Stimulated activated naive CD8-positive, alpha-beta T cell treated with anti-CD3 and anti-CD28 coated beads, Interleukin-15, Interleukin-2, amounts not matched to agents 100 ng/mL and 50 ng/mL, for 24 hours (primary cell): ENCODE measurements around the gene FAM171A1.

Experiments
- H3K27ac Mint-ChIP-seq: one replicate; pipeline ENCODE4 v1.8.0; 2021; ENCODE audit warnings: mild to moderate bottlenecking, mixed read lengths
- H3K27me3 Mint-ChIP-seq: one replicate; pipeline ENCODE4 v1.8.0; 2021; ENCODE audit warnings: mixed read lengths
- H3K36me3 Mint-ChIP-seq: one replicate; pipeline ENCODE4 v1.8.0; 2021; ENCODE audit warnings: low read depth, mixed read lengths
- H3K4me1 Mint-ChIP-seq: one replicate; pipeline ENCODE4 v1.8.0; 2021; ENCODE audit warnings: low read depth, mixed read lengths
- H3K4me3 Mint-ChIP-seq: one replicate; pipeline ENCODE4 v1.8.0; 2021; ENCODE audit warnings: mild to moderate bottlenecking, mixed read lengths
- H3K9me3 Mint-ChIP-seq: one replicate; pipeline ENCODE4 v1.8.0; 2021; ENCODE audit warnings: mixed read lengths

Gene FAM171A1

DNA sequence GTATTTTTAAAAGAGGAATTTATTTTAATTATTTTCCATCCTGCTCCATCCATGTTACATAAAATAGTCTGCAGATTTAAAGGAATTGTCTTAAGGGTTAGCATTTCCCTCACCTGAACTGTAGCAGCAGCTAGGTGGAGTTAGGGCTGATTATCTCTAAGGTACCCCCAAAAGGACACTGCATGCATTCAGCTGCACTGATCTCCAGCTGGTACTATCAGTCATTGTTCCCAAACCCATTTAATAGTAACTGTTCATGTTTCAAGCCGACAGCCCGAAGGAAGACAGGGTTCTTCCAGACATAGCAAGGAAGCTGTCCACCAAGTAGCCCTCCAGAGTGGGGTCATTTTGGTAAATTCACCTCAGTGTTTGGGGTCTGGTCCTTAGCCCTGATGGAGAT is 48.7 kb downstream of the FAM171A1 start:
- H3K9me3 Mint-ChIP-seq, result no peaks in the 10 kb centered on the region
- peaks cover 7% of the 10 kb centered on the region for H3K4me1 Mint-ChIP-seq
- H3K4me3 Mint-ChIP-seq, result no peak overlapping the region
- H3K36me3 Mint-ChIP-seq, result no peaks in the 10 kb centered on the region
- H3K27me3 Mint-ChIP-seq, result no peaks in the 10 kb centered on the region
- H3K27ac Mint-ChIP-seq, result no peak overlapping the region

- Mint-ChIP-seq H3K27me3 (no peaks in the 10 kb centered on the region), H3K9me3 (no peaks in the 10 kb centered on the region), H3K4me3 (no peak overlapping the region)
Measured at GRCh38 chr10:15321431-15322341, 49.4 kb downstream of the FAM171A1 start.

GRCh38 chr10:15320522-15321203 is 50.4 kb downstream of the FAM171A1 start:
- H3K9me3 Mint-ChIP-seq, result no peaks in the 10 kb centered on the region
- no peak overlapping the region for H3K4me3 Mint-ChIP-seq
- peaks cover 3% of the 10 kb centered on the region for H3K4me1 Mint-ChIP-seq
- no peaks in the 10 kb centered on the region for H3K27me3 Mint-ChIP-seq
- no peaks in the 10 kb centered on the region for H3K36me3 Mint-ChIP-seq
- H3K27ac Mint-ChIP-seq, result no peak overlapping the region

More at GRCh38 chr10:15321431-15322341, 49.4 kb downstream of the FAM171A1 start:
- Mint-ChIP-seq H3K27ac (no peak overlapping the region), H3K36me3 (no peaks in the 10 kb centered on the region), H3K4me1 (peaks cover 7% of the 10 kb centered on the region)

DNA sequence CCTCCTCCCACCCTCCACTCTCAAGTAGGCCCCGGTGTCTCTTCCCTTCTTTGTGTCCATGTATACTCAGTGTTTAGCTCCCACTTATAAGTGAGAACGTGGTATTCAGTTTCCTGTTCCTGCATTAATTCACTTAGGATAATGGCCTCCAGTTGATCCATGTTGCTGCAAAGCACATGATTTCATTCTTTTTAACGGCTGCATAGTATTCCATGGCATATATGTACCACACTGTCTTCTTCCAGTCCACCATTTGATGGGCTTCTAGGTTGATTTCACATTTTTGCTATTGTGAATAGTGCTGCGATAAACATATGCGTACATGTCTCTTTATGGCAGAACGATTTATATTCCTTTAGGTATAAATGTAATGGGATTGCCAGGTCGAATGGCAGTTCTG is 51.0 kb downstream of the FAM171A1 start:
- no peak overlapping the region for H3K27ac Mint-ChIP-seq
- H3K36me3 Mint-ChIP-seq, result no peaks in the 10 kb centered on the region
- H3K27me3 Mint-ChIP-seq, result no peaks in the 10 kb centered on the region
- no peaks in the 10 kb centered on the region for H3K4me1 Mint-ChIP-seq
- no peaks in the 10 kb centered on the region for H3K9me3 Mint-ChIP-seq
- H3K4me3 Mint-ChIP-seq, result no peak overlapping the region

GRCh38 chr10:15316871-15317464 is 54.1 kb downstream of the FAM171A1 start:
- Mint-ChIP-seq H3K27ac (no peak overlapping the region), H3K27me3 (no peaks in the 10 kb centered on the region), H3K9me3 (no peaks in the 10 kb centered on the region), H3K4me3 (no peak overlapping the region), H3K4me1 (no peaks in the 10 kb centered on the region), H3K36me3 (no peaks in the 10 kb centered on the region)

DNA sequence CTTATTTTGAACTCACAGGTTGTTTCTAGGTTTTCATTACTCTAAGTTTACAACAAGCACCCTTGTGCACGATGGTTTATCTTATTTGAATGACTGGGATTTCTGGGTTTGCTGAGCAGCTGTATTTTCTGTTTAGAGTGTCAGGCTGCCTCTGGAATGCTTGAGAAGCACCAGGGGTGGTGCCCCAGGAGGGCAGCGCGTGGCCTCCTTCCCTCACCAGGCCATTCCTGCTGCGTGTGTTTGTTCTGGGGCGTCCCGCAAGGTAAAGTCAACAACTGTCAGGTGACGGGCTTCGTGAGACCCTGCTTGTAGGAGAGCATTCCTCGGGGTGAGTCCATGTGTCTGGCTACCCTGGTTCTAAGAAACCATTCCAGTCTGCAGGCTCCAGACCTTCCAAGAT is 54.9 kb downstream of the FAM171A1 start:
- no peaks in the 10 kb centered on the region for H3K36me3 Mint-ChIP-seq
- H3K4me3 Mint-ChIP-seq, result no peak overlapping the region
- H3K4me1 Mint-ChIP-seq, result no peaks in the 10 kb centered on the region
- H3K9me3 Mint-ChIP-seq, result no peaks in the 10 kb centered on the region
- H3K27ac Mint-ChIP-seq, result no peak overlapping the region
- no peaks in the 10 kb centered on the region for H3K27me3 Mint-ChIP-seq

- Mint-ChIP-seq H3K36me3 (no peaks in the 10 kb centered on the region), H3K4me3 (no peak overlapping the region), H3K27me3 (no peaks in the 10 kb centered on the region), H3K9me3 (no peaks in the 10 kb centered on the region), H3K27ac (no peak overlapping the region), H3K4me1 (no peaks in the 10 kb centered on the region)
Measured at GRCh38 chr10:15315286-15315685, 55.8 kb downstream of the FAM171A1 start.

GRCh38 chr10:15314482-15315045 is 56.5 kb downstream of the FAM171A1 start:
- Mint-ChIP-seq H3K4me1 (no peaks in the 10 kb centered on the region), H3K36me3 (no peaks in the 10 kb centered on the region), H3K4me3 (no peak overlapping the region), H3K9me3 (no peaks in the 10 kb centered on the region), H3K27ac (no peak overlapping the region), H3K27me3 (no peaks in the 10 kb centered on the region)

DNA sequence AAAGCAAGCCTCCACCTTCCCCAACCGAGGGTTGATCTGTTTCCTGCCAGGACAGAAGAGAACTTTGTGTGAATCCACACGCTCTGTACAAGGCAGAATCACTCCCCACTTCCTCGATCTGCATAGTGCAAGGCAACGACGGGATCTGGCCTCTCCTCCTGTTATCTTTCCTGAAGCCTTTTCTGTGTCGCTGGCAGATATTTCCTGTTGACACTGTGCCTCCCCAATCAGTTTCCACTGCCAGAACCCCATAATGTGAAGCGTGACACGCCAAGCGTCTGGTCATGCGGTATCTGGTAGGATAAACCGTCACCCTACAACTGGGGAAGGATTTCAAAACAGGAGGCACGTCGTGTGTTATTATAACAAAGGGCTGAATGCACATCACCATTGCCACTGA is 57.2 kb downstream of the FAM171A1 start:
- no peaks in the 10 kb centered on the region for H3K4me1 Mint-ChIP-seq
- H3K27ac Mint-ChIP-seq, result no peak overlapping the region
- no peaks in the 10 kb centered on the region for H3K36me3 Mint-ChIP-seq
- H3K27me3 Mint-ChIP-seq, result no peaks in the 10 kb centered on the region
- no peaks in the 10 kb centered on the region for H3K9me3 Mint-ChIP-seq
- H3K4me3 Mint-ChIP-seq, result no peak overlapping the region

GRCh38 chr10:15313047-15313446 is 58.0 kb downstream of the FAM171A1 start:
- Mint-ChIP-seq H3K4me1 (no peaks in the 10 kb centered on the region), H3K27ac (no peak overlapping the region), H3K4me3 (no peak overlapping the region), H3K36me3 (no peaks in the 10 kb centered on the region), H3K27me3 (no peaks in the 10 kb centered on the region), H3K9me3 (no peaks in the 10 kb centered on the region)

- no peaks in the 10 kb centered on the region for H3K9me3 Mint-ChIP-seq
- H3K27me3 Mint-ChIP-seq, result no peaks in the 10 kb centered on the region
- H3K4me3 Mint-ChIP-seq, result no peak overlapping the region
- no peaks in the 10 kb centered on the region for H3K4me1 Mint-ChIP-seq
- H3K27ac Mint-ChIP-seq, result no peak overlapping the region
- H3K36me3 Mint-ChIP-seq, result no peaks in the 10 kb centered on the region
Measured at GRCh38 chr10:15311569-15312280, 59.4 kb downstream of the FAM171A1 start.

DNA sequence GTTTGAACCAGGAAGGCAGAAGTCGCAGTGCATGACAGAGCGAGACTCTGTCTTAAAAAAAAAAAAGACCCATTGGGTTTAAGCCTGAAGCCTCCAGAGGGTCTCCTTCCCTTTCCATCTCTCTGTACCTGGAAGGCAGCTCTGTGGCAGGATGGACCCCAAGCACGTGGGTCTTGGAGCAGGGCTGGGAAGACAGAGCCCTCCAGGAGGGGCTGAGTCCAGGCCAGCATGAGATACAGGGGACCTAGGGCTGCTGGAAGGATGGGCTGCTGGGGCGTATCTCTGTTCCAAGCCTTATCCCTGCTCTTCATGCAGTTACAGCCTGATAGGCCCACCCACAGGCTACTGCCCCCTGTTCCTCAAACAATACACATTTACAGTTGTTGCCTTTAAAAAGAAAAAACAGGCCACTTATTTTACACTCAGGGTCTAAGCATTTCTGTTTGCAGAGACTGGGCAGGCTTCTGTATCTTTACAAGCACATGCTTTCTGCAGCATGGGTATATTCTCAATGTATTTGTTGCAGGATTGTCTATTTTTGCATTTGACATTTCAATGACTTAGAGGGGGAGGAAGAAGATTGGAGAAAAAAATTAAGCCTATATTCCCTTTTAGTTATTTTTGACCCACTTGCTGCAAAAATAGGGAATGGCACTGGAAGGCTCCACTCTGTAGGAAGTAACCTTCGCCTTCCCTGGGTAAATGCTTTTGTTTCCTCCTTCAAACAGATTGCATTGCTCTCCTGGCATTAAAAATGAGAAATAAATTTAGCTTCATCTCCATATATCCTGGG is 60.1 kb downstream of the FAM171A1 start:
- no peak overlapping the region for H3K27ac Mint-ChIP-seq
- H3K36me3 Mint-ChIP-seq, result no peaks in the 10 kb centered on the region
- no peaks in the 10 kb centered on the region for H3K4me1 Mint-ChIP-seq
- H3K27me3 Mint-ChIP-seq, result no peaks in the 10 kb centered on the region
- no peak overlapping the region for H3K4me3 Mint-ChIP-seq
- H3K9me3 Mint-ChIP-seq, result no peaks in the 10 kb centered on the region

- Mint-ChIP-seq H3K36me3 (no peaks in the 10 kb centered on the region), H3K9me3 (no peaks in the 10 kb centered on the region), H3K27ac (no peak overlapping the region), H3K4me3 (no peak overlapping the region), H3K27me3 (no peaks in the 10 kb centered on the region), H3K4me1 (no peaks in the 10 kb centered on the region)
Measured at GRCh38 chr10:15309221-15309620, 61.9 kb downstream of the FAM171A1 start.

DNA sequence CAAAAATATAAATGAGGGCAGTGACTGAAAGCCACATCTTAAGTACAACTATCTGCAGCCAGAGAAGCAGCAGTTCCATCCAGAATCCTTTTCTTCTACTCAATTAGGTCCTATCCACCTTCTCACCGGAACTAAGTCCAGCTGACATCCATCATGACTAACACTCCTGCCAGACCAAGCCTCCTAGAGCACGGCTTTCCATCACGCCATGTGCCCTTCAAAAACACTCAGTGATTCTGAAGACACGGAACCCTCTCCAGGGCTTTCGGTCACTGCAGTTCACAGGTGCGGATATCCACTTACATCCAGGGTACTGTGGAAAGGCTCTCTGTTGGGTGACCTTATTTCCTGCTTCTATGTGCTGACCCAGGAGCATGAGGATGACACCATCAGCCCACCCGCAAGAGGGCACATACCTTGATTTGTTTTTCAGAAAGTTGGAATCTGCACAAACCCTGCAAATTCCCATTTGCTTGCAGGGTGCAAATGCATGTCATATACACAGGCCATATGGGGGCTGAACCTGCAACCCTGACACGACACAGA is 64.3 kb downstream of the FAM171A1 start:
- Mint-ChIP-seq H3K27me3 (no peaks in the 10 kb centered on the region), H3K4me3 (no peak overlapping the region), H3K27ac (no peak overlapping the region), H3K36me3 (no peaks in the 10 kb centered on the region), H3K4me1 (no peaks in the 10 kb centered on the region), H3K9me3 (no peaks in the 10 kb centered on the region)
